ENCODE results near the gene NEK4.
"Not testable (repeated sequence)": the region's sequence is repeated elsewhere in the genome, so short reads cannot be mapped to it uniquely, and the experiment has no call there.

NEK4 gene

GRCh38 chr3:52782412-52783210, 11.9 kb upstream of the NEK4 start:
- in situ Hi-C loops (cut with MboI; ENCODE audit: low pct_unique_long_range_greater_than_20kb, low sequenced_read_pairs): no loop called here
- no peak for DNase-seq

- in situ Hi-C loops (cut with MboI; ENCODE audit: low pct_unique_long_range_greater_than_20kb, low sequenced_read_pairs): no loop called here
These were observed 11.0 kb upstream of the NEK4 start for GRCh38 chr3:52781741-52782140.

DNA sequence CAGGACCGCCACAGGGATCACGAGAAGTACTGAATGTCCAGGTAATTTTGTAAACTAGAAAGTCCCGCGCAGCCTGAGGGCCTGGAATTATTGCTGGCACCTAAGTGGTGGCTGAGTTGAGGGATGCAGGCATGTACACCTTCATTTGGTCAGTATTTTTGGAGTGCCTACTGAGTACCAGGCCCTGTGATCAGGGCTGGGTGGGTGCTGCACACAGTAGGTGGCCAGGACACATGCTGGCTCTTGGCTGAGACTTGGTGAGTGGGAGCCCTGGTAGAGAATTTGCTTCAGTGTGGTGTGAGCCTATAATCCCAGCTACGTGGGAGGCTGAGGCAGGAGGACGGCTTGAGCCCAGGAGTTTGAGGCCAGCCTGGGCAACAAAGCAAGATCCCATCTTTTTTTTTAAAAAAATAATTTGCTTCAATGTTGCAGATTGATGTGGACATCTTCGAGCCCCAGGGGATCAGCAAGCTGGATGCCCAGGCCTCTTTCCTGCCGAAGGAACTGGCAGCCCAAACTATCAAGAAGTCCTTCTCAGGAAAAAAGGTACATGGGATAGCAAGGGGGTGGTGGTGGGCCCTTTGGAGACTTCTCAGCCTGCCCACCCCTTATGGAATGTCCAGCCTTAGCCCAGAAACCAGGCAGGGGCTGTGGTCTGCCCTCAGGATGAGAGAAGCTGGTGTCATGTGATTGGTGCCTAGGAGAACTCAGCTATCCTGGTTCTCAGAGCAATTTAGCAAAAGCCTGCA, 9.3 kb upstream of the NEK4 start:
- no peak for DNase-seq
- in situ Hi-C loops (cut with MboI; ENCODE audit: low pct_unique_long_range_greater_than_20kb, low sequenced_read_pairs): no loop called here

More at GRCh38 chr3:52781741-52782140, 11.0 kb upstream of the NEK4 start:
- no peak for DNase-seq

- in situ Hi-C loops (cut with MboI; ENCODE audit: low pct_unique_long_range_greater_than_20kb, low sequenced_read_pairs): no loop called here
- peak; percentile 70 for DNase-seq
These were observed 8.5 kb upstream of the NEK4 start for GRCh38 chr3:52779011-52779836.

DNA sequence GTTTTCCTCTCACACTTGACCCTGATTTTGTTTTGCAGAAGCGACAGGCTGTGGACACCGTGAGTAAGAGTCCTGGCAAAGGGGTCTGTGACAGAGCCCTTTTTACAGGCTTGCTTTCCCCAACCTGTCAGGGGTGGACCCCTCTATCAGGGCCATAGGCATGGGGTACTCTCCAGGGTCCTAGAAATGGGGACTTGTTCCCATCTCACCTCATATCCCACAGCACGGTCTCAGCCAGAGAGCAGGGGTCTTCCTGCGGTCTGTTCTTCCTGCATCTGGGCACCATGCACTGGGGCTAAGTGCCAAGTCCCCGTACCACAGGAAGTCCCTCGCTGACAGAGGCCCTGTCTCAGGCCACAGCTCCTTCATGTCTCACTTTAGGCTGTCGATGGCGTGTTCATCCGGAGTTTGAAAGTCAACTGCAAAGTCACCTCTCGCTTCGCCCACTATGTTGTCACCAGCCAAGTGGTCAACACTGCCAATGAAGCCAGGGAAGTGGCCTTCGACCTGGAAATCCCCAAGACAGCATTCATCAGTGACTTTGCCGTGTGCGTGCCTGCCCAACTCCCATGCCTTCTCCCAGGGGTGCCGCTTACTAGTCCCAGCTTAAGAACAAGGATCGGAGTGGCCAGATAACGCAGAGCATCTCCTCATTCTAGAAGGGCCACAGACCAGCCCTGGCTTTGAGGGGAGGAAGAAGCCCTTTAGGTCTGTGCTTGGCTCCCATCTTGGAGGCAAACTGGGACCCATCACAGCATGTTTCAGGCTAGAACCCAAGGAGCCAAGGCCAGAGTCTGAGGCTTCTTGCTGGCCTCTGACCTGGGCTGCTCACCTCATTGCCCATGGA, 7.4 kb upstream of the NEK4 start:
- DNase-seq: no peak
- in situ Hi-C loops (cut with MboI; ENCODE audit: low pct_unique_long_range_greater_than_20kb, low sequenced_read_pairs): no loop called here

DNA sequence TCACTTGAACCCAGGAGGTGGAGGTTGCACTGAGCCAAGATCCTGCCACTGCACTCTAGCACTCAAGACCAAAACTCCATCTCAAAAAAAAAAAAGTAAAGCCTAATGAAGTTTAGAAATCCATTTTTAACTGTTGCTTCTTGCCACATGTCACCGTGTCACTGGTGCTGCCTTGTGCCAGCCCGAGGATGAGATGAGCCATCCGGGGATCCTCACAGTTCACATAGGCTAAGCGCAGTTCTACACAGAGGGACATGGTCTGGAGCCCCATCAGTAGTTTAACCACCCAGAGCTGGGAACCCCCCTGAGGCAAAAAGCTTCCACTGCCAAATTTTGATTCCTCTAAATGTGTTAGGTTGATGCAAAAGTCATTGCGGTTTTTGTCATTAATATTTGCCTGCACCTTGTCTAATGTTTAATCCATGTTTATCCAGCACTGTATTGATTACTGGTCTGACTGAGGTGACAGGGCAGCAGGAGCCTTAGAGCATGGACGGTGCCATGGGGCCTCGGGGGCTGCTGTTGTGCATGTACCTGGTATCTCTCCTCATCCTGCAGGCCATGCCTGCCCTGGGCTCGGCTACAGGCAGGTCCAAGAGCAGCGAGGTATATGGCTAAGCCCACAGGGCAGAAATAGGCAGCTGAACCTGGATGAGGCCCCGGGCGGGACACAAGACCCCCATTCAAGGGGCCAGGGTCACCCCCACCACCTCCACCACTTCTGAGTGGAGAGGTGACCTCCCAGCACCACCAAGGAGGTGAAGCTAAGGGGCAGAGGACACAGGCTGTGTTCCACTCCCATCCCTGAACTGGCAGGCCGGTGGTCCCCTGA, 6.6 kb upstream of the NEK4 start, which contains the start of gene ITIH1:
TSS of gene ITIH1 (plus strand) at position 473 of the 832 bp plus-strand sequence. CDS start at position 490, 17 bp downstream.
- in situ Hi-C loops (cut with MboI; ENCODE audit: low pct_unique_long_range_greater_than_20kb, low sequenced_read_pairs): no loop called here
- DNase-seq: no peak

- in situ Hi-C loops (cut with MboI; ENCODE audit: low pct_unique_long_range_greater_than_20kb, low sequenced_read_pairs); DNase-seq: not testable (repeated sequence)
These were observed 5.7 kb upstream of the NEK4 start for GRCh38 chr3:52776486-52776885.

DNA sequence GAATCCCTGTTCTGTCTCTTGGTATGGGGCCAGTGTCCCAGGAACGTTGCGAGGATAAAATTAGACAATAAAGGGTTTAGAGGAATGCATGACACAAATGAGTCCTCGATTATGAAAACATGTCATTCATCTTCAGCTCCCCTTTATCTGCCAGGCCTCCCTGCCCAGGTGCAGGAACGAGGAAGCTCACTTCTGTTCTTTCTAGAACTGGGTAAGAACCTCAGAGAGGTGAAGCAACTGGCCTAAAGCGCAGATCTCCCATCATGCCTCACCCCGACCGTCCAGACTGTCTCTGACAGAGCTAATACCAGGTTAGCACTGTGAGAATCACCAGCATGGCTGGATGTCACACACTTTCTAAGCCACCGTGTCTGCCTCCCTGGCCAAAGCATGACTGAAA, 5.1 kb upstream of the NEK4 start:
- in situ Hi-C loops (cut with MboI; ENCODE audit: low pct_unique_long_range_greater_than_20kb, low sequenced_read_pairs): no loop called here
- DNase-seq: no peak

- in situ Hi-C loops (cut with MboI; ENCODE audit: low pct_unique_long_range_greater_than_20kb, low sequenced_read_pairs): no loop called here
- peak; percentile 51 for DNase-seq
These were observed 4.4 kb upstream of the NEK4 start for GRCh38 chr3:52774901-52775864.

GRCh38 chr3:52774066-52774713, 3.5 kb upstream of the NEK4 start:
- in situ Hi-C loops (cut with MboI; ENCODE audit: low pct_unique_long_range_greater_than_20kb, low sequenced_read_pairs): no loop called here
- no peak for DNase-seq

- in situ Hi-C loops (cut with MboI; ENCODE audit: low pct_unique_long_range_greater_than_20kb, low sequenced_read_pairs): no loop called here
- no peak for DNase-seq
These were observed 2.8 kb upstream of the NEK4 start for GRCh38 chr3:52773361-52774065.

DNA sequence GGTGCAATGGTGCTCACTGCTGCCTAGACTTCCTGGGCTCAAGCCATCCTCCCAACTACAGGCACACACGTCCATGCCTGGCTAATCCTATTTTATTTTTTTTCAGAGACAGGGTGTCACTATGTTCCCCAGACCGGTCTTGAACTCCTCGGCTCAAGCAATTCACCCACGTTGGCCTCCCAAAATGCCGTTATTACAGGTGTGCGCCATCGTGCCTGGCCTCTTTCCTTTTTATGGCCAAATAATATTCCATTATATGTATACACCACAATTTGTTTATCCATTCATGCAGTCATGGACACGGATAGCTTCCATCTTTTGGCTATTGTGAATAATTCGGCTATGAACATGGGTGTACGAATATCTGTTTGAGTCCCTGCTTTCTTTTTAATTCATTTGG, 962 bp upstream of the NEK4 start:
- in situ Hi-C loops (cut with MboI; ENCODE audit: low pct_unique_long_range_greater_than_20kb, low sequenced_read_pairs): no loop called here
- DNase-seq: no peak

GRCh38 chr3:52771334-52771681, 568 bp upstream of the NEK4 start:
- in situ Hi-C loops (cut with MboI; ENCODE audit: low pct_unique_long_range_greater_than_20kb, low sequenced_read_pairs): no loop called here
- no peak for DNase-seq

DNA sequence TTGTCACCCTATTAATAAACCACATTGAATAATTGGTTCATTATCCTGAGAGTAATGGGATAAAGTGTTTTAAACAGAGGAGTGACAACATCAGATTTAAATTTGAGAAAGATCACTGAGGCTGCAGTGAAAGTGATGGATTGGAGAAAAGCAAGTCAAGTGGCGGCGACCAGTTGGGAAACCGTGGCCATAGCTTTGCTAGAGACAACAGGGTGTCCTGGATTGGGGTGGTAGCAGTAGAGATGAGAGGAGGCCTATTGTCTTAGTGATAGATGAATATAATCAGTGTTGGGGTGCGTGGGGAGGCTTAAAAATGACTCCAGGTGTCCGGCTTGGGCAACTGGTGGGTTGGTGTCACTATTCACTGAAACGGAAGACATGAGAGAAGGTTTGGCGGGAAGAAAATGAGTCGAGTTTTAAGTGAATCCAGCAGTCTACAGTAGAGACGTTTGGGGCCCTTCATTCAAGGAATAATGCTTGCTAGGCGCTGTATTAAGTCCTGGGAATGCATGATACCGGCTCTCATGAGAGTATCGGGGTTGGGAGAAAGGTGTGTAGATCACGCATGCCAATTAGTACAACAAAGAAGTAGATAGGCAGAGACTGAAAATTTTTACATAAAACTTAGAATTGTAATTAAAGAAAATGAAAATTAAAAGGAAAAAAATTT, 819 bp downstream of the NEK4 start:
- in situ Hi-C loops (cut with MboI; ENCODE audit: low pct_unique_long_range_greater_than_20kb, low sequenced_read_pairs): no loop called here
- peak; percentile 28 for DNase-seq

- DNase-seq: no peak
- in situ Hi-C loops (cut with MboI; ENCODE audit: low pct_unique_long_range_greater_than_20kb, low sequenced_read_pairs): no loop called here
These were observed 7.3 kb downstream of the NEK4 start for GRCh38 chr3:52763466-52763865.
